Measurements from ENCODE around the gene MYH9.

GRCh38 chr22:36286096-36286957 lies 101.4 kb downstream of the MYH9 start:
- TF ChIP-seq POLR2A (IDR thresholded peaks at IDR 0.05; ENCODE audit: low read depth) = no peak
- TF ChIP-seq CTCF (IDR thresholded peaks at IDR 0.05) = peak; percentile 94 to 98 (median 94)
- peak; percentile 70 to 76 for TF ChIP-seq POLR2AphosphoS5 (IDR thresholded peaks at IDR 0.05)
- TF ChIP-seq EP300 (IDR thresholded peaks at IDR 0.05) = no peak

Measured in esophagus muscularis mucosa (tissue), 4 donors.